Activated naive CD8-positive, alpha-beta T cell (primary cell): ENCODE measurements around the gene ANXA8.
A peak's percentile ranks its signal among the peaks of the same experiment; 100 is the strongest.

Experiments
- H3K27ac Mint-ChIP-seq: one replicate; pipeline ENCODE4 v1.8.0; 2021; ENCODE audit warnings: mixed read lengths
- H3K27me3 Mint-ChIP-seq: one replicate; pipeline ENCODE4 v1.8.0; 2021; ENCODE audit warnings: mixed read lengths
- H3K36me3 Mint-ChIP-seq: one replicate; pipeline ENCODE4 v1.8.0; 2021; ENCODE audit warnings: mixed read lengths
- H3K4me1 Mint-ChIP-seq: one replicate; pipeline ENCODE4 v1.8.0; 2021; ENCODE audit warnings: low read depth, mixed read lengths
- H3K4me3 Mint-ChIP-seq: one replicate; pipeline ENCODE4 v1.8.0; 2021; ENCODE audit warnings: mild to moderate bottlenecking, mixed read lengths
- H3K9me3 Mint-ChIP-seq: one replicate; pipeline ENCODE4 v1.8.0; 2021; ENCODE audit warnings: low read depth, mixed read lengths

The ANXA8 gene

DNA sequence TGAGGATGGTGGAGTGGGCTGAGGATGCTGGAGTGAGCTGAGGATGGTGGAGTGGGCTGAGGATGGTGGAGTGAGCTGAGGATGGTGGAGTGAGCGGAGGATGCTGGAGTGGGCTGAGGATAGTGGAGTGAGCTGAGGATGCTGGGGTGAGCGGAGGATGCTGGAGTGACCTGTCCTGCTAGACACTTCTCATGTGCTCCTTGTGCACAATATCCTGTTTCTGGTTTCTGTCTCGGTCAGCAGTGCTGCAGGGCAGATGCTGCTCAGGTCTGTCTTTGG is 29.2 kb downstream of the ANXA8 start:
- no peak overlapping the region for H3K27ac Mint-ChIP-seq
- peaks cover 1% of the 10 kb centered on the region for H3K27me3 Mint-ChIP-seq
- no peak overlapping the region for H3K4me3 Mint-ChIP-seq
- H3K9me3 Mint-ChIP-seq, result no peaks in the 10 kb centered on the region
- no peaks in the 10 kb centered on the region for H3K4me1 Mint-ChIP-seq
- no peaks in the 10 kb centered on the region for H3K36me3 Mint-ChIP-seq

DNA sequence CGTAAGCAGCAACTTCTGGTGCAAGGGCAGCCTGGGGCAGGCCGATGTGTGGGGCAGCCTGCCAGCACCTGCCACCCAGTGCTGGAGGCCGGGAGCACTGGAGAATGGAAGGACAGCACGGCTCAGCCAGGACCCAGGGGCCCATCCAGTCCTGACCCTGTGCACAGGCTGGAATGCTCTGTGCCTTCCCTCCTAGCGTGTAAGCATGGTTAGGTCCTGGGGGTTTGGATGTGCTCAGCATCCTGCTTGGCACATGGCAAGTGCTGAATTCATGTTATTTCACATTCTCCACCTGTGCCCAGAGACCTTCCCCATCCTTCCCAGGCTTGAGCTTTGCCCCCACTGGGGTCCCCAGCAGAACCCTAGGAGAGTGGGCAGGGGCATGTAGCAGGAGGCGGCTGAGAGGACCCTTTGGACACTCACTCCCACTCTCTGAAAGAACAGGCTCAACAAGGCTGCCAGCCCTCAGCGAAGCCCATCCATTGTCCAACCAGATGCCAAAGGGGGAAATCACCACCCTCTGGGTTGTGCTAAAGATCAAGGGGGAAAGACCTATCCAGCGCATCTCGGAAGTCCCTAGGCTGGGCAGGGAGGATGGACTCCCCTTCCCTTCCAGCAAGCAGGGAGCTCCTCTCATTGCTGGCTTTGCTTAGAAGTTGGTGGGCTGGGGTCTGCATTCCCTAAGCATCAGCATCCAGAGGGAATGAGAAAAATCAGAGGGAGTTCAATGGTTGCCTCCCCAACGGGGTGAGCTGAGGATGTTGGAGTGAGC is 29.7 kb downstream of the ANXA8 start:
- Mint-ChIP-seq H3K9me3 (no peaks in the 10 kb centered on the region), H3K27ac (no peak overlapping the region), H3K4me1 (peaks cover 4% of the 10 kb centered on the region), H3K36me3 (no peaks in the 10 kb centered on the region), H3K27me3 (peaks cover 1% of the 10 kb centered on the region), H3K4me3 (no peak overlapping the region)

GRCh38 chr10:47453141-47454007 is 30.5 kb downstream of the ANXA8 start:
- no peaks in the 10 kb centered on the region for H3K36me3 Mint-ChIP-seq
- no peak overlapping the region for H3K4me3 Mint-ChIP-seq
- no peak overlapping the region for H3K27ac Mint-ChIP-seq
- peaks cover 12% of the 10 kb centered on the region for H3K4me1 Mint-ChIP-seq
- peaks cover 1% of the 10 kb centered on the region for H3K27me3 Mint-ChIP-seq
- H3K9me3 Mint-ChIP-seq, result no peaks in the 10 kb centered on the region

GRCh38 chr10:47452495-47453140 is 31.3 kb downstream of the ANXA8 start:
- H3K4me3 Mint-ChIP-seq, result no peak overlapping the region
- H3K9me3 Mint-ChIP-seq, result no peaks in the 10 kb centered on the region
- no peaks in the 10 kb centered on the region for H3K36me3 Mint-ChIP-seq
- peaks cover 20% of the 10 kb centered on the region for H3K4me1 Mint-ChIP-seq
- H3K27ac Mint-ChIP-seq, result no peak overlapping the region
- H3K27me3 Mint-ChIP-seq, result no peaks in the 10 kb centered on the region

DNA sequence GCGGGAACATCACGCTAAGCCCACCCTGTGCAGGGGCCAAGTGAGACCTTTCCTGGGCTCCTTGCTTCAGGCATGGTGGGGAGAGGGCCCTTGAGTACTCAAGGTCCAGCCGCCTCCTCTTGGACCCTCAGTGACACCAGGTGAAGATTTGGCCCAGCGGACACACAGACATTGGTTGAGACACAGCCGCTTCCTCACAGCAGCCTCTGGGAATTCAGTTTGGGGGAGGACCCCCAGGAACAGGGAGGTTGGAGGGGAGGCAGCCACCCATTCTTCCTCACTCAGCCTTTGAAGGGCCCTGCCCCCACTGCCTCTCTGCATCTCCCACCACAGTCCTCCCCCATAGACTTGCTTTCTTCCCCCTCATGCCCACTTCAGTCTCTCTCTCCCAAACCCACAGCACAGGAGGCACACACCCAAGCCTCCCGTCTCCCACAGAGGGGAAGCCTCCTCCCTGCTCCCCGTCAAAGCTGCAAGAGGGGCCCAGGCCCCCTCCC is 31.9 kb downstream of the ANXA8 start:
- no peaks in the 10 kb centered on the region for H3K27me3 Mint-ChIP-seq
- H3K36me3 Mint-ChIP-seq, result no peaks in the 10 kb centered on the region
- H3K4me1 Mint-ChIP-seq, result peaks cover 20% of the 10 kb centered on the region
- no peak overlapping the region for H3K27ac Mint-ChIP-seq
- no peaks in the 10 kb centered on the region for H3K9me3 Mint-ChIP-seq
- no peak overlapping the region for H3K4me3 Mint-ChIP-seq

GRCh38 chr10:47451273-47451997 is 32.5 kb downstream of the ANXA8 start:
- Mint-ChIP-seq H3K4me3 (no peak overlapping the region), H3K27me3 (no peaks in the 10 kb centered on the region), H3K36me3 (no peaks in the 10 kb centered on the region), H3K27ac (no peak overlapping the region), H3K9me3 (no peaks in the 10 kb centered on the region), H3K4me1 (peaks cover 20% of the 10 kb centered on the region)

- Mint-ChIP-seq H3K9me3 (peaks cover 7% of the 10 kb centered on the region), H3K27ac (no peak overlapping the region), H3K4me3 (no peak overlapping the region), H3K4me1 (peaks cover 20% of the 10 kb centered on the region), H3K36me3 (peaks cover 5% of the 10 kb centered on the region), H3K27me3 (no peaks in the 10 kb centered on the region)
These were observed 33.5 kb downstream of the ANXA8 start for GRCh38 chr10:47450442-47450841.

DNA sequence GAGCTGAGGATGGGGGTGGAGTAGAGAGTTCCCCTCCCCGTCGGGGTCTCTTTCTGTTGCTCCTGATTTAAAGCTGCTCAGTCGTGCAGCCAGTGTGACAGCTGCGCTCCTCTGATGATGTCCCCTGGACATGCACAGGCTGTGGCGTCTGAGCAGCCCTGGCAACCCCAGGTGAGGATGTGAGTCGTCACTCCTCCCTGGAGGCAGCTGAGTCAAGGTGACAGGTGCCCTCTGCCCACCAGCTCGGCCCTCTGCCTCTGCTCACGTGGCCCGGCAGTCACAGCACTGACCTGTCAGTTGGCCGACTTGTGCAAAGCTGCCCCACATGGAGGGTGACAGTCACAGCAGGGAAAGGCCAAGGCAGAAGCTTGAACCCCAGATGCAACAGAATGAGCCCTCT is 33.9 kb downstream of the ANXA8 start:
- H3K36me3 Mint-ChIP-seq, result peaks cover 8% of the 10 kb centered on the region
- peaks cover 20% of the 10 kb centered on the region for H3K4me1 Mint-ChIP-seq
- no peaks in the 10 kb centered on the region for H3K27me3 Mint-ChIP-seq
- H3K4me3 Mint-ChIP-seq, result no peak overlapping the region
- no peak overlapping the region for H3K27ac Mint-ChIP-seq
- H3K9me3 Mint-ChIP-seq, result peaks cover 11% of the 10 kb centered on the region

GRCh38 chr10:47449102-47449978 is 34.6 kb downstream of the ANXA8 start:
- peak overlapping the region; percentile 59 for H3K27ac Mint-ChIP-seq
- peaks cover 8% of the 10 kb centered on the region for H3K36me3 Mint-ChIP-seq
- no peaks in the 10 kb centered on the region for H3K27me3 Mint-ChIP-seq
- H3K9me3 Mint-ChIP-seq, result peaks cover 11% of the 10 kb centered on the region
- H3K4me1 Mint-ChIP-seq, result peaks cover 20% of the 10 kb centered on the region
- peak overlapping the region; percentile 14 for H3K4me3 Mint-ChIP-seq

- peaks cover 20% of the 10 kb centered on the region for H3K4me1 Mint-ChIP-seq
- no peak overlapping the region for H3K4me3 Mint-ChIP-seq
- H3K9me3 Mint-ChIP-seq, result peaks cover 11% of the 10 kb centered on the region
- H3K36me3 Mint-ChIP-seq, result peaks cover 10% of the 10 kb centered on the region
- no peaks in the 10 kb centered on the region for H3K27me3 Mint-ChIP-seq
- no peak overlapping the region for H3K27ac Mint-ChIP-seq
These were observed 36.2 kb downstream of the ANXA8 start for GRCh38 chr10:47447705-47448104.

DNA sequence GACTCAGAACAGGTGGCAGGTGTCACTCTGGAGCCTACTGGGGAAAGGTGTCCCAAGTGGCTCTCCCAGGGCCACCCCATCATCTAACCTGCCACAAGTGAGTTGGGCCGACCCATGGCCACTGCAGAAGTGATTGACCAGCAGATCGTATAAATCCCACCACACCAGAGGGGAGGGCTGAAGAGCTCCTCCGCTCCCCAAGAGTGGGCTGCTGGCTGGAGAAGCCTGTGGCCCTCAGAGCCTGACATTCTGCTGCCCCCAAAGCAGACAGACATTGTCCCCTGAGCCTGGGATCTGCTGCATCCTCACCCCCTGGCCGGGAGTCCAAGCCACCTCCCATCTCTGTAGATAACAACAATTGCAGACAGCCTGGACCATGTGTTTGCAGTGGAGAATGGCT is 36.7 kb downstream of the ANXA8 start:
- Mint-ChIP-seq H3K4me1 (peaks cover 20% of the 10 kb centered on the region), H3K27me3 (peaks cover 1% of the 10 kb centered on the region), H3K4me3 (no peak overlapping the region), H3K27ac (no peak overlapping the region), H3K36me3 (peaks cover 10% of the 10 kb centered on the region), H3K9me3 (peaks cover 11% of the 10 kb centered on the region)

- Mint-ChIP-seq H3K9me3 (peaks cover 11% of the 10 kb centered on the region), H3K4me1 (peaks cover 20% of the 10 kb centered on the region), H3K27ac (no peak overlapping the region), H3K4me3 (no peak overlapping the region), H3K36me3 (peaks cover 10% of the 10 kb centered on the region), H3K27me3 (peaks cover 11% of the 10 kb centered on the region)
These were observed 38.2 kb downstream of the ANXA8 start for GRCh38 chr10:47445720-47446119.

DNA sequence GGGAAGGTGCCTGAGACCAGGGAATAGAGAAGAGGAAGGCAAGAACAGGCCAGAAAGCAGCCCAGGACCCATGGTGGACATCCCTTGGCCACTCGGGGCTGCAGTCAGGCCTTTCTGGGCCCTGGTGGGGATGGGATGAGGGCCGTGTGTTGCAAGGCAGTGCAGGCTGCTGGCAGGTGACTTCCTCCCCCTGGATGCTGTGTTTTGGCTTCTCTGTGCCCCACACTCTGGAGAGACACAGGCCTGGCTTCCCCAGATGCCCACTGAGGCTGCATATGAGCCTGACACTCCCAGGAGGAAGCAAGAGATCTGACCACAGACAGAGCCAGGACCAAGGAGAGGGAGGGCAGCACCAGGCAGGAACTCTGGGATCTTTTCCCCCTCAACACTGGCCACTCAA is 39.9 kb downstream of the ANXA8 start:
- H3K4me1 Mint-ChIP-seq, result peaks cover 15% of the 10 kb centered on the region

GRCh38 chr10:47443145-47443544 is 40.8 kb downstream of the ANXA8 start:
- Mint-ChIP-seq H3K27me3 (peaks cover 15% of the 10 kb centered on the region), H3K4me3 (no peak overlapping the region), H3K36me3 (peaks cover 10% of the 10 kb centered on the region), H3K27ac (no peak overlapping the region), H3K4me1 (peaks cover 6% of the 10 kb centered on the region), H3K9me3 (peaks cover 11% of the 10 kb centered on the region)

More for the DNA sequence above, 39.9 kb downstream of the ANXA8 start:
- Mint-ChIP-seq H3K4me3 (no peak overlapping the region), H3K36me3 (peaks cover 10% of the 10 kb centered on the region), H3K27me3 (peaks cover 15% of the 10 kb centered on the region), H3K9me3 (peaks cover 11% of the 10 kb centered on the region), H3K27ac (no peak overlapping the region)
